NCI-H774 (cell line): Measurements from ENCODE around the gene GAB3.
"Not testable (repeated sequence)": the region's sequence is repeated elsewhere in the genome, so short reads cannot be mapped to it uniquely, and the experiment has no call there.

Experiments
- DNase-seq: peaks from one replicate; lab custom pipeline; 2025; lab: John Stamatoyannopoulos, UW

The GAB3 gene

DNA sequence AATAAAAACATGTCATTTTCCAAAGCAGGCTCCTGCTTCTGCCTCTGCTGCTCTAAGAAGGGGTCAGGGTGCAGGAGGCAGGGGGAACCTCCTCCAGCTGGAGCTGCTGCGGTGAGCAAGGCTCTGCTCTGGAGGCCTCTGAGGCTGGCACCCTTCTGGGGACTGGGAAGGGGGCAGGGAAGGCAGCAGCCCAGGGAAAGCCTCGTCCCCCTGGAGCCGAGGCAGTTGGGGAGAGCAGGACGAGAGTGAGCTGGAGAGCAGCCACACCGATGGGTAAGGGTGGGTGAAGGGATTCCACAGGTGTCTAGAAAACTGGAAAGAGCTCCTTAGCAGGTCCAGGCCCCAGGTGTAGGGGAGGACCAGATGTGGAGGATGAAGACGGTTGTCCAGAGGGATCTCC is 95.5 kb downstream of the GAB3 start:
- no peak for DNase-seq

DNA sequence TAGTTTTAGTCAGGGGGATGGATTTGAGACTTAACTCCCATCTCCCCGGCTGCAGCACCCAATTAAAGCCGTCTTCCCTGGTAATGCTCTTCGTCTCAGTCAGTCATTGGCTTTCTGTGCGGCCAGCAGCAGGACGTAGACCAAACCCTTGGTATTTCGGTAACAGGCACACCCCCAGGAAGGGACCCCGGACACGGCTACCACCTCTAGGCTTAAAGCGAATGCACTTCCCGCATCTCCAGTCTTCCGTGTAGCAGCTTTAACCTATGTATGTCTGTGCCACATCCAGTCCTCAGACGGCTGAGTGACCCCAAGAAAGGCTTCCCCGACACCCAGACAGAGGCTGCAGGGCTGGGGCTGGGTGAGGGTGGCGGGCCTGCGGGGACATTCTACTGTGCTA is 96.0 kb downstream of the GAB3 start:
- no peak for DNase-seq

DNA sequence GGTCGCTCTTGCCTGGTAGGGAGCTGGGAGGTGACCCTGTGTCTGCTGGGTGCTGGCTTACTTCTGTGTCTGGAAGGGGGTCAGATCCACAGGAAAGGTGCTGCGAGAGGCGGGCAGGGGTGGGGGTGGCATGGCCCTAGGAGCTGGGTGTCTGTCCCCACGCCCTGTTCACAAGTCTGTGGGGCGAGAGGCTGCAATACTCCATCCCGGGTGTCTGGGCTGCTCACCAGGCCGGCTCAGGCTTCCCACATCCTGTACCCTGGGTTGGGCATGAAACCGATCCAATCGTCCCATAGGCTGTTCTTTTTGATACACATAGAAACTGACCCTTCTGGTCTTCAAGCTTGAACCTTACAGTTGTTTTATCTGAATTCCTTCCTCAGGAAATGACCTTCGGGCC is 96.5 kb downstream of the GAB3 start:
- no peak for DNase-seq

DNA sequence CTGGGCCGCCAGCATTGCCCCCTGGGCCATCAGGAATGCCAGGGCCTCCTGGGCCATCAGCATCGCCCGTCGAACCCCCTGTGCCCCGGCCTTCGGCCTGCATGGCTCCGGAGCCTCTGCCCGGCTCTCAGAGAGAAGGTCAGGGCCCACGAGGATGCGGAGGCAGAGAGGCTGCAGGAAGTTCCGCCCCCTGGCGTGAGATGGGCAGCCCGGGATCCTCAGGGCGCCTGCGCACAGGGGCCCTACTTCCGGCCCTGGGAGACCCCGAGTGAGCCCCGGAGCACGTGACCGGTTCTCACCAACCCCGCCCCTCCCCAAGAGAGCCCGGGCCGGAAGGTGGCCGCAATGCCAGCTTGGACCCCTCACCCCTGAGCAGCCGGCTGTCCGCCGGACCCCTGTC is 97.5 kb downstream of the GAB3 start, which contains the start of gene CTAG2:
Gene CTAG2, minus strand, starts transcription at position 167 of the 400 bp plus-strand sequence. Its CDS starts 64 bp downstream, at position 103.
- not testable (repeated sequence) for DNase-seq

DNA sequence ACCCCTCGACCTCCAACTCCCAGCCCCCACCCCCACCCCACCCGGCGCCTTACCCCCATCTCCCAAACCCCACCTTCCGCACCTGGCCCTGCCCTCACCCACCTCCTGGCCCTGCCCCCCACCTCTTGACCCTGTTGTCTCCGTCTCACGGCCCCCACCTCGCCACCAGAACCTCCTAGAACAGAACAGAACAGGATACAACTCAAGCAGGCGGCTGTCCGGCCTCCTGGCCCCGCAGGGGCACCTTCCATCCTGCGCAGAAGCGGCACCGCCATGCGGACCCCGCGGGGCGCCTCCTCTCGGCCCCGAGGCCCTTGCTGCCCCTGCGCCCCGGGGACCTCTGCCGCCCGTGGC is 97.9 kb downstream of the GAB3 start:
- no peak for DNase-seq

GRCh38 chrX:154652311-154653047 is 98.4 kb downstream of the GAB3 start:
- DNase-seq: no peak

DNA sequence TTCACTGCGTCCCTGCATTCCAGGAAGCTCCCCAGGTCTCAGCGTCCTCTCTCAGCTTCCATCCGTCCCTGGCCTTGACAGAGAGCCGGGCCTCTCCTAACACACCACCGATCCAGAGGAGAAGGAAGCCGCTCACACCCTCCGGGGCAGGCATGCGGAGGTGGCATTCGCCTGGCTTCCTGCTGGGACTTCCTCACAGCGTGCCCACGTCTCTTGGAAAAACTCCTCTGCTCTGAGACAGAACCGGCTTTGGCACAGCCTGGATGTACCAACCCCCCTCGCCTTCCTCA is 100.7 kb downstream of the GAB3 start:
- DNase-seq: no peak

GRCh38 chrX:154649503-154650220 is 101.2 kb downstream of the GAB3 start:
- no peak for DNase-seq

GRCh38 chrX:154648931-154649330 is 101.9 kb downstream of the GAB3 start:
- DNase-seq: no peak

- DNase-seq: not testable (repeated sequence)
Observed at GRCh38 chrX:154645745-154646378, 105.0 kb downstream of the GAB3 start.

DNA sequence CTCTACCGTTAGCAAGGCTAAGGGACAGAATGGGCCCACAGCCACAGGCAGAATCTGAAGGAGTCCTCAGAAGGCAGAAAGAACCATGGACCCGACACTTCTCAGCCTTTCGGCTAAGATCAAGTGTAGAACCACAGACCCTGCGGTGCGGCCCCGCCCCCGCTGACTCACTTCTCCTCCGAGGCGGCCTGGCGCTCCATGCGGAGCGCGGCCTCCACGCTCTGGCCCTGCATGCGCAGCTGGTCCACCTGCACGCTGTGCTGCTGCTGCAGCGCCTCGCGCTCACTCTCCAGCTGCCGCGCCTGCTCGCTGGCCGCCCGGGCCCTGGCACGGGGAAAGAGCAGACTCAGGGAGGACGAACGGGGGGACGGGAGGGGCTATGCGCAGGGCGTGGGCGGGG is 107.2 kb downstream of the GAB3 start:
- DNase-seq: not testable (repeated sequence)

- not testable (repeated sequence) for DNase-seq
Observed at GRCh38 chrX:154641740-154642139, 109.1 kb downstream of the GAB3 start.

GRCh38 chrX:154633661-154634060 is 117.2 kb downstream of the GAB3 start:
- not testable (repeated sequence) for DNase-seq

GRCh38 chrX:154630949-154631348 is 119.9 kb downstream of the GAB3 start:
- not testable (repeated sequence) for DNase-seq

DNA sequence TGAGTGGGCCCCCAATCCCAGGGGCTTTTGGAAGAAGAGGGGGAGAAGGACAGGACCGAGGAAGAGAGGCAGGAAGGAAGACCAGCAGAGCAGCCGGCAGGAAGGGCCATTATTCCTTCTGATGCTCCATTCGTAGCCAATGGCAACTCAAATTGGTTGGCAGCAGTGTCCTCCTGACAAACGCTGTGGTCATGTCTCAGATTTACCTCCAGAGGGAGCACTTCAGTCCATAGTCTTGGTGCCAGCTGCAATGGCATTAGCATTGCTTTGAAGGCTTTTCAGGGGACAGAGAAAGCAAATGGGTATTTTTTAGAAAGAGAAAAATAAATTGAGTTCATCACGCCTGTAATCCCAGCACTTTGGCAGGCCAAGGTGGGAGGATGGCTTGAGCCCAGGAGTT is 121.9 kb downstream of the GAB3 start:
- DNase-seq: not testable (repeated sequence)
